NCI-H187 (cell line): ENCODE data around the gene LAG3.

Experiments
- DNase-seq, 2 experiments: peaks; one replicate each; lab custom pipeline; 2025; lab: John Stamatoyannopoulos, UW

LAG3 gene

DNA sequence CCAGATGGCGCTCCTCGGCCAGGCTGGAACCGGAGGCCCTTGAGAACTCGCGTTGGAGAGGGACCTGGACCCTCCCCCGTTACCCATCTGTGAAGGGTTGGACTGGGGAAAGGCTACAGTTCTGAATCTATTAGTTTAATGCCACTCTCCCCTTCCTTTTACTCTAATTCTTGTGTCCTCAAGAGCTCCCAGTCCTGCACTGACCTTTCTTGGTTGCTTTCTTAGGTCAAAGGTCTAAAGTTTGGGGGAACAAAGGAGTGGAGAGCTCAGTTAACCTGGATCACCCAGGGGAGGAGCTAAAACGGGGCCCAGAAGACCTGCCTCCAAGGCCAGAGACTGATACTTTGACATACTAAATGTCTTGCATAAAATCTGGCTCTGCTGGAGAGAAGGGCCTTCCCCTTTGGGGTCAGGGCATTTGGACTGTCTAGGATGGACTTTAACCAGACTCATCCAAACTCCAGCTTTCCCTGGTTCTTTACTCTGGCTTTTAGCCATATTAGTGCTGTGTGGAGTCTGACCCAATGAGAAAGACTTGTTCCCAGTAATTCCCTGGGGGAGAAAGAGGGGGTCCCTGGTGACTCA lies 18.5 kb upstream of the LAG3 start:
- DNase-seq = no peak

DNA sequence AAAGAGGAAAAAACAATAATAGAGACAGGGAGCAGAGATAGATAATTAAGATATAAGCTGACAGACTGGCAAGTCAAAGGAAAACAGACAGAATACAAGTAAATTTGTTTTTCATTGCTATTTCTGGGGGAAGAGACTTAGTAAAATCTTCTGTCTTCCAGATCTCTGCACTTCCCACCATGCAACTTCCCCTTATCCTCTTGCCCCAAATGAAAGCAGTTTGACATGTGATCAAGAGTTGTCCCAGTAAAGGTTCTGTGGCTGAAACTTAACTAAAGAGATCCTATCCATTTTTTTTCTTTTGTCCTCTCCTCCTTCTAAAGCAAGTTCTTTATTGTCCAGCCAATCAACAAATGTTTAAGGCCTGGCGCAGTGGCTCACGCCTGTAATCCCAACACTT lies 17.9 kb upstream of the LAG3 start:
- DNase-seq = no peak

DNA sequence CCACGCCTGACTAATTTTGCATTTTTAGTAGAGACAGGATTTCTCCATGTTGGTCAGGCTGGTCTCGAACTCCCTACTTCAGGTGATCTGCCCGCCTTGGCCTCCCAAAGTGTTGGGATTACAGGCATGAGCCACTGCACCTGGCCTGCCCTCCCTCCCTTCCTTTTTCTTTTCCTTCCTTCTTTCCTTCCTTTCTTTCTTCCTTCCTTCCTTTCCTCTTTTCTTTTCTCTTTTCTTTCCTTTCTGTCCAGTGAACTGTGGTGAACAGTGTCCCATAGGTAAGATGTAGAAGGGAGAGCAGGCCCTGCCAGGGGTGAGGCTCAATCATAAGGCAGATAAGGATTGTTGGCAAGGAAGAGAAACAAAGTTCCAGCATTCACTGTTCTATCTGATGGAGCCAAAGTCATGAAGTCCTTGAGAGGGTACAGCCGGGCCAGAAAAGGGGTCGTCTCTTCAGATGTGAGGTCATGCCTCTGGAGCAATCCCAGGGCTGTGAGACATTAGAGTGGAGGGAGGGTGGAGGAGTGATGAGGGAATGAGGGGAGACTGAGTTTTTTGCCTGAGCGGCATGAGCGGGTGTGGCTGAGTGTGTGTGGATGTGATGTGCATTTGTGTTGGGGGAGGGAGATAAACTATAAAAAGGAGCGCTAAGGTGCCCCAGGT lies 15.2 kb upstream of the LAG3 start:
- DNase-seq = no peak

DNA sequence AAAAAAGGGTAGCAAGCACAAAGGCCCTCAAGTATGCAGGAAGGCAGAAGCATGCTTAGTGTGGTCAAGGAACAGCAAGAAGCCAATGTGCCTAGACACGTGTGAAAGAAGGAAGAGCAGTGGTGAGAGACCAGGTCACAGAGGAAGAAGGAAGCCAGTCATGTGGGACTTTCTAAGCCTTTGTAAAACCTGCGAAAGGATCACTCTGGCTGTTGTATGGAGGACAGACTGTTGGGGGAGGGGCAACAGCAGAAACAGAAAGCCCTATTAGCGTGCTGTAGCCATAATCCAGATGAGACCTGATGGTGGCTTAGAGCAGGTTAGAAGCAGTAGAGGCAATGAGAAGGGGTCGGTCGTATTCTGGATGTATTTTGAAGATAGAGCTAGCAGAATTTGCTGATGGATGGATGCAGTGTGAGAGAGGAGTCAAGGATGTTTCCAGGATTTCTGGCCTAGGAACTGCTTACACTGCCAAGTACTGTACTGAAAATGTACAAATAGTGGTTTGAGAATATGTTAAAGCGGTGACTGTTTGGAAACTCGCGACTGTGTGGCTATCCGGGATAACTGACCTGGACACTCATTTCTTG lies 13.7 kb upstream of the LAG3 start:
- no peak for DNase-seq

DNA sequence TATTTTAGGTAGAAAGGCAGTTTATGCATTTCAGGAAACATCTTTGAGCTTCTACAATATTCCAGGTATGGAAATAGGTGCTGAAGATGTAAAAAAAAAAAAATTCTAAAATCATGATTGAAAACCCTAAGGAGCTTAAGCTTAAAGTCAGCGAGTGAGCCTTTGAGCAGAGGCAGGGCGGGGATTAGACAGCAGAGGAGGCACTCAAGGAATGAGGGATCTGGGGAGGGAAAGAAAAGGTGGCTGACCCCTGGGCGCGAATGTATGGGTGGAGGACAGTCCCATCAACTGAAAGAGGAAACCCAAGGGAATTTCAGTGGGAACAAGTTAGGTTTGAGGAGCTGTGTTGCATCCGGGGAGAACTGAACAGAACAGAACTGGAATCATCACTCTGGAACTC lies 12.6 kb upstream of the LAG3 start:
- no peak for DNase-seq

DNA sequence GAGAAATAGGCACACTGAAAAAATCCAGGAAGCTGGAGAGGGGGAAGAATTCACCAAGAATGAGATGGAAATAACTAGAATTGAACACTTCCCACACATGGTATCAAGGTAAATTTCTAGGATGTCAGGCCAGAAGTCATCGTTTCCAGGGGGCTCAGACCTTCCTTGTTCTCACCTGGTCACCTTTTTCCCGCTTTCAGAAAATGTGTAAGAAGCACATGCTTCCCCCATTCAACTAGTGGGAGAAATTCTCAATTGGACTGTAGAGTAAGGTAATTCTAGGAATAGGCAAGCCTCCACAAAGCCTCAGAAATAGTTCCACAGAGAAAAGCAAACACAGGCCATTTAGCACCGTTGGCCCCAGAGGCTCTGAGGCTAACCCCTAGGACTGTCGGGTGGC lies 8.9 kb upstream of the LAG3 start:
- DNase-seq = no peak

DNA sequence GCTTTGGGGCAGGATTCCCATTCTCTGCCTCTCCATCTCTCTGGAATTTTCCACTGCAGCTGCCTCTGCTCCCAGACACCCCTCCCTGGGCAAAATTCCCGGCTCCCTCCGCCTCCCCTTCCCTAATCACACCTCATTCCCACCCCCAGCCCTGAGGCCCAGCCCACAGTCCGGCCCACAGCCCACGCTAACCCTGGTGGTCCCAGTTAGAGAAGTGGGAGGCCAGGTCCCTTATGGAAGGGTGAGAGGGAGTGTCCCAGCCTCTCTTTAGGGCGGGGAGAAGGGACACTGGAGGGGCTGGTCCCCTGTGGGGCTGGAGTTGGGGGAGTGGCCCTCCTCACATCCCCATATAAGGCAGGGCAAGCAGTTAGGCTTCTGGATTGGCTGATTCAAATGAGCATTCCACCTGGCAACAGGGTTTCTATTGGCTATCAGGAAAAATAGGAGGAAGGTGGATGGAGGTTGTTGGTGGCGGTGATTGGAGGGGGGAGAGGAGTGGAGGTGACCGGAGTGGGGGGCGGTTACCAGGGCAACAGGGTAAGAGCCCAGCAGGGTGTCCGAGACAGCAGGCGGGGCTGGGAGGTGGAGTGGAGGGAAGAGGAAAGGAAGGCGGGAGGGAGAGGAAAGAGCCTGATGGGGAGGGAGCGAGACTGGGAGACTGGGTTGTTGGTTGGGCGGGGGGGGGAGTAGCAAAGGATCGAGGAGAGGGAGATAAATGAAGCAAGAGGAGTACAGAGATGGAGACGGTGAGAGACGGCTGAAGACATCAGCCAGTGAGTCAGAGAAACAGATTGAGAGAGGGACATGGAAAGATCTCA lies 8.1 kb upstream of the LAG3 start:
- DNase-seq = peak; percentile 96 to 97

DNA sequence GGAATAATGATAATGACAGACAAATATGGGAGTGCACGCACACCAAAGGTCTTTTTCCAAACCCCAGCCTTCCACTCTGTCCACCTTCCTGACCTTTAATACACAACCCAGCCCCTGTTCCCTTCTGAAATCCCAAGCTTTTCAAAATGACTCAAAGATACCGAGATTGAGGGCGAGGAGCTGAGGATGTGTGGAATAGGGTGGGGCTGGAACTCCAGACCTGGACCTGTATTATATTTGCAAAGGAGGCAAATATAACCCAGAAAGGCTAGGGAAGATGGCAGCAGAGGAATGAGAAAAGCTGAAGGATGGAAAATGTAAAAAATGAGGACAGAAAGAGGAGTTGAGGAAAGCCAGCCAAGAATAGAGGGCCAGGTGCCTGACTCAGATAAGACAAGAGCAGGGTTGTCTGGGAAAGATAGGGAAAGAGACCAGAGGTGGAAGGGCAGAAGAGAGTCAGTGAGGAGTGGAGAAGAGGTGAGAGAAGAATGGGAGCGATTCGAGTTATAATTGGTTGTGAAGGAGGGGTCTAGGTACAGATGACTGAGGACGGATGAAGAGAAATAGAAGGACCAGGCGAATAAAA lies 7.2 kb upstream of the LAG3 start:
- DNase-seq = no peak

DNA sequence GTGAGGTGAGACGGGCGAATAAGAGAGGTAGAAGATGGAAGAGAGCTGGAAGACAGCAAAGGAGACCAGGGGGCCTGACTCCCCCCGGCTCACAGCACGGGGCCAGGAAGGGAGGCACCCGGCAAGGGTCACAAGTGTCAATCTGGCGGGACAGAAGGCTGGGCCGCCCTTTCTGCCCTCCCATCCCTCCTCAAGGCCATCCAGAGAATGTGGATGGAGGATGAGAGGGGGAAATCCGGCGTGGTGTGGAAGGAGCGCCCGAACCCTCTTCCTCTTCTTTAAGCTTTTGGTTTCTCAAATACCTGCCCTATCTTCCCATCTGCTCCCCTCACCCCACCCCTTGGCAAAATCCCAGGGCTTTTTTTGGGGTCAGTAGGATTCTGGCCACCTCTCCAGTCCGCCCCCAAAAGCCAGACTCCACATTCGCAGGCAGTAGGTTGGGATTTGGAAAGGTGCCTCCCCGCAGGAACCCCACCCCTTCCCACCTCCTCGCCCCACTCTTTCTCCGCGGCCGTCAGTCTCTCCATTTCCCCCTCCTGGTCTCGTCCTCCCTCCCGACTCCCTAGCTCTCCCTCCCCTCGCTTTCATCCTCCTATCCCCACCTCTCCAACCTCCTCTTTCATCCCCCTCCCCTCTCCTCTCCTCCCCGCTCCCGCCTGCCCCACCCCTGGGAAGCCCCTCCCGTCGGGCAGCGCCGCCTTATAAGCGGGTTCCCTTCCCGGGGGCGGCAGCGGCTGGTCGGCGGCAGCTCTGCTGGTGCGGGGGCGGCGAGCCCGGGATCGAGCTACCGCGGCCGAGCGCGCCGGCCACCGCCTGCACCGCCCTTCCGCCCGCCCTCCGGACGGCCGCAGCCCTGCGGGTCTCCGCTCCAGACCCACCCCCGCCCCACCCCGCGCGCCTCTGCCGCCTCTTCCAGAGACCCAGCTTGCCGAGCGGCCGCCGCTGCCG lies 6.4 kb upstream of the LAG3 start, which contains the start of gene PTMS:
Gene PTMS (plus strand): TSS at position 730 of the 948 bp plus-strand sequence. CDS start 343 bp downstream, outside the sequence.
- DNase-seq = peak; percentile 75 to 89

DNA sequence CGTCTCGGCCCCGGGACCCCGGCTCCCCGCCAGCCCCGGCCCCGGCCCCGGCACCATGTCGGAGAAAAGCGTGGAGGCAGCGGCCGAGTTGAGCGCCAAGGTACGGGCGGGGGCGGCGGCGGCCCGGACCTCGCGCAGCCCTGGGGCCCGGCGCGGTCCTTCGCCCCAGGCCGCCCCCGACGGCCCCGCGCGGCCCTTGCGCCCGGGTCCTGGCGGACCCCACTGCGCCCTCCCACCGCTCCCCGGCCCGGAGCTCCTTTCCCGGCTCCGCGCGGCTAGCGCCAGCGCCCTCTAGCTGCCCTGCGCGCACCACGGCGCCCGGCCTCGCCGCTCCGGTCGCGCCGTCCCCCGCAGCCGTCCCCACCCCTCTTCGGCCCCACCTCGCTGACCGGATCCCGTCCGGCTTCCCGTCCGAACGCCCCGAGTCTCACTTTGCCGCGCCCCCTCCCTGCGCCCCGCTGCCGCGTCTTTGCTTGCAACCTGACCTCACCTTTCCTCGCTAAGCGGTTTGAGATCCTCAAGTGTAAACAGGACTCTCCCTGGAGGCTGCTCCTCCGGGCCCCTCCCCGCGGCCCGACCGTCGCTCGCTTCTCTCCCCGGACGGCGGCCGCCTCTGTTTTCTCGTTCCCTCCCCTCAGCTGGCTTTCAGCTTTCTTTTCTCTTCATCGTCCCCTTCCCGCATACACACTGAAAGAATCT lies 5.5 kb upstream of the LAG3 start:
- DNase-seq = peak; percentile 34 to 58

DNA sequence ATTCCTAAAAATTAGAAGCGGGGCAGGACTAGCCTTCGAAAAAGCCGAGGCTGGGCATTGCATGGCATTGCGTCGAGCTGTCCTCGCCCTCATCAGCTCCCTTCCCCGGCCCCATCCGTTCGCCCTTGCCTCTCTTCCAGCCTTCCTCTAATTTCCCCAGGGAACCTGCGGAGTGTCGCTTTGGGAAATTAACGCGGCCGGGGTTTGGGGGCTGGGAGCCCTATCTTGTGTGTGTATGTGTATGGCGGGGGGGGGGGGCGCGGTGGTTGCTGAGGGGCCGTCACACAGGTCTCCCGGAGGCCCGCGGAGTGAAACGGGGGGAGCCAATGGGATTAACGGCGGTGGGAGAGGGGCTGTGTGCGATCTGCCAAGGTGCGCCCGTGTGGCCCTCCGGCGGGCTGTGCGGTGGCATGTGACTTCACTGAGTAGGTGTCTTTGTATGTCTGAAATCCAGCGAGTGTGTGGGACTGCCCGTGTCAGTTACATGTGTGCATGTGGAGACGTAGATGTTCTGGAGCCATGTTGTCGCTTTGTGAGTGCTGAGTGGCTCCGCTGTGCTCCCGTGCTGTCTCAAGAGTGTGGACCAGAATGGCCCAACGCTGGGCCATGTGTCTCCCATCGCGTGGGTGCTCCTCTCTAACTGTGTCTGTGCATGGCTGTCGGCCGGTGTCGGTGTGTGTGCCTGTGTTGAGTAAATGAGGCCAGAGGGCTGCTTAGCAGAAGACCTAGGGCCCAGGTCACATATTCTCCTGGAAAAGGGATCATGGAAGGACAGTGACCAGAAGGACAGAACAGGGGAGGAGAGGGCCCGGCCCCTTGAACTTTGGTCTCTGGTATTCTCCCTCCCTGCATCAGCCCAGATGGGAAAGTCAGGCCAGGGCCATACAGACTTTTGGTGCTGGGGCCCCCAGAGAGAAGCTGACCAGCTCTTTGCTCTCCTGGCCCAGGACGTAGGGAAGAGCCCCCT lies 4.7 kb upstream of the LAG3 start:
- peak in 1 of 2 experiments; percentile 12 for DNase-seq

DNA sequence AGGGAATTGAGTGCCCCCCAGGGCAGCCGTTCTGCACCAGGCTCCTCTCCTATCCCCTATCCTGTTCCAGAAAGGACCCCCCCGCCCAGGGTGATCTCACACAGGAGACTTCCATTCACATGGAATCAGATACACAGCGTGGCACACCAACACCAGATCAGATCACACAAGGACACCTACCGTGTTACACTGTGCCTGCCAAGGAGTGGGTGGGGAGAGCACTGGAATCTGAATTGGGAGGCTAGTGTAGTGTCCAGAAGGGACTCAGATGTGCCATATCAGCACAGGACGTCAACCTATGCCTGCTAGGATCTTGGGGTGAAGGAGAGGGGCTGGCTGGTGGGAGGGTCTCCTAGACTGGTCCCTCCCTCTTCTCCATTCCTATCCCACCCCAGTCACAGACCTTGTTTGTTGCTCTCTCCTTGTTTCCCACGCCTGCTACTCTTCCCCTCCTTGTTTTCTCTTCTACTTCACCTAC lies 3.8 kb upstream of the LAG3 start:
- no peak for DNase-seq

DNA sequence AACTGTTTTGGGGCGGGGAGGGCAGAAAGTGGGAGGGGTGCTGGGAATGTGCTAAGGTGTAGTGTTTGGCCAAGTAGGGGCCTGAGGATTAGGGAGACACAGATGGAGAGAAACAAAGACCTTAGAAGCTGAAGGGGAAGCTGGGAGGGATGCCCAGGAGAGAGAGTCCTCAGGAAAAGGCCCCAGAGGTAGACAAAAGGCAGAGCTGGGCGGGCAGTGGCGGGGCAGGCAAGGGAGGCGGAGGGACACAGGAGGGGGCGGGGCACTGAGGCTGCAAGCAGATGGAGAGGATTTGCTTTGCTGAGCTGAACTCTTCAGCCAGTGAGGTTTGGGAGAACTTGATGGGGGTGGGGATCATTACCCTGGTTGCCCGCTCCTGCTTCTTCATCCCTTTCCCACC lies 3.3 kb upstream of the LAG3 start:
- DNase-seq = peak in 1 of 2 experiments; percentile 14

DNA sequence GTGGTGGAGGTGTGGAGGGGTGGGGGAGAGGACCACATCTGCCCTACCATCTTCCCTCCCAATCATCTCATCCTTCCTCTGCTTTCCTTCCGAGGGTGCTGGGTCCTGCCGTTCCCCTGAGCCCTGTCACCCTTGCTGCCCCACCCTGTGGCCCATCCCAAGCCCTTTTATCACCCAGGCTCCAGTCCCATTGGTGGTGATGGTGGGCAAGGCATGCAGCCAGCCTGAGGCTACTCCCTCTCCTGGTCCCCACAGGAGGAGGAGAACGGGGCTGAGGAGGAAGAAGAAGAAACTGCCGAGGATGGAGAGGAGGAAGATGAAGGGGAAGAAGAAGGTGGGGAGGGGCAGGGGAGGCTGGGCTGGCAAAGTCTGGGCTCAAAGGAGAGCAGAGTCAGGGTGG lies 2.7 kb upstream of the LAG3 start:
- DNase-seq = no peak

DNA sequence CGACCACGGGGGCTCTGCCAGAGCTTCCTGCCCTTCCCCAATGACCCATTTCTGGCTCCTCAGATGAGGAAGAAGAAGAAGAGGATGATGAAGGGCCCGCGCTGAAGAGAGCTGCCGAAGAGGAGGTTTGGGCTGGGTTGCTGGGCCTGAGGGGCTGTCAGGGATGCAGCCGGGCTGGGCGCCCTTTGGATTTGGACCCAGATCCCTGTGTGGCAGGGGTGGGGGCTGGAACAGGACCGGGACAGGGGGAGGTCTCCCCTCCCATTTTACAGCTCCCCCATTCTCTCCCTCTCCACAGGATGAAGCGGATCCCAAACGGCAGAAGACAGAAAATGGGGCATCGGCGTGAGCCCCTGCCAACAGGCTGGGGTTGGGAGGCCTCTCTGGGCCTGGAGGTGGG lies 2.2 kb upstream of the LAG3 start:
- no peak for DNase-seq

DNA sequence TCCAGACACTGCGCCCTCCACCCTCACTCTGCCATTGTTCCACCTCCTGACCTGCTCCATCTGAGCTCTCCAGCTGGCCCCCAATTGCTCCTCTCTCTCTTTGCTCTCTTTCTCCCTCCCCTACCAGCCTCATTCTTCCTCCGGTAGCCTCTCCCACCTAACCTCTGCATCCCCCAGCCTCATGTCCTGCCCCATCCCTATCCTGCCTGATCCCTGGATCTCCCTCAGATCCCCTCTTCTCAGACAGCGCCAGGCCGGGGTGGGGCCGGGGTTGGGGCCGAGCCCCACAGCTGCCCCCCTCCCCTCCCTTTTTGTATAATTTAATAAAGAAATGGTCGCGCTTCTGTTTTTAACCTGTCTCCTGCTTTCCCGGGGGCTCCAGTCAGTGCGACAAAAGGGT lies 1.7 kb upstream of the LAG3 start:
- DNase-seq = no peak

DNA sequence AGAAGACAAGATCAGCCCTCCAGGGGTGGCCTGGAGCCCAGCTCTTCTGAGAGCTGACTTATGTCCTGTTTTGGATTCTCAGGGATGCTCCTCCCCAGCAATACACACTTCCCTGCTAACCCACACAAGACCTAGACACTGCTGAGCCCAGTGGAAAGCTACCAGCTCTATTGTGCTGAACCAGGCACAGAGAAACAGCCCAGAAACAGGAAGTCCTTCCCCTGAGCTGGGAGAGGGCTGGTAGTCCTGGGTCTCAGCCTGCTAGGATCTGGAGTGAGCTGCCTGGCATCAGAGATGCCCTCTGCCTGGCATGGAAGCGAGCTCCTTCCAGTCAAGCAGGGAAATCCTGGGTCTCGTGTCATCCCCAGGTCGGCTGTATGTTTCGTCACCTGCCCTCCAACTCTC lies 1.2 kb upstream of the LAG3 start:
- DNase-seq = no peak

DNA sequence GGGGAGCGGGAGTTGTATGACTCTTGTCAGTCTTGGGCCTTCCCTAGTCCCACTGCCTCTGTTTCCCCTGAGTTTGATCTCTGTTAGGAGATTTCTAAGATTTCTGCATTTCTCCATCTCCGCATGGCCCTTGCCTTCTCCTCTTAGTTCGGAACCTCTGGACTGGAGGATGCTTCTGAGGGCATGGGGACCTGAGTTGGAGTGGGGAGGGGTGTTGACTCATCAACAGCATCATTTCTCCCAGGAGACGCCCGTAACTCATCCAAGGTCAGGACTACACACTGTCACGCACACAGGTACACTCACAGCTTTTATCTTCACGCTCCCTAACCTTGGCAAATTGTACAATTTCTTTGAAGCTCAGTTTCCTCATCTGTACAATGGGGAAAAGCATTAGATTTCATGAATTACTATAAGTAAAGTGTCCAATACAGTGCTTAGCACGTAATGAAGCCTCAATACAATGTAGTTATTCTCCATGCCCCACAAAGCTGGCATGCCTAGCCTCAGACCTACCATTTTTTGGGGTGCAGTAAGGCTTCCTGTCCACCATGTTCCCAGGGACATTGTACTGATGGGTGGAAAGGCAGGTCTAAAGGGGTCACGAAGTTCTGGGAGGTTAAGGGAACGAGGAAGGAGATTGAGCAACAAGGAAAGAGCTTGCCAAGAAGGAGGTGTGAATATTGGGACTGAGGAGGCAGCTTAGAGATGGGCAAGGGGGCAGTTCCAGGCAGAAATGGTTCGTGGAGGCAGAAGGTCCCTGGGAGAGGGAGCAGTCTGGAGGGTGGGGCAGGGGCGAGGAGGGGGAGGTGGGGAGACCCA lies 600 bp upstream of the LAG3 start:
- DNase-seq = no peak
